ENCODE measurements around the gene BOLA2B.
"Not testable (repeated sequence)": the region's sequence is repeated elsewhere in the genome, so short reads cannot be mapped to it uniquely, and the experiment has no call there.

DNA sequence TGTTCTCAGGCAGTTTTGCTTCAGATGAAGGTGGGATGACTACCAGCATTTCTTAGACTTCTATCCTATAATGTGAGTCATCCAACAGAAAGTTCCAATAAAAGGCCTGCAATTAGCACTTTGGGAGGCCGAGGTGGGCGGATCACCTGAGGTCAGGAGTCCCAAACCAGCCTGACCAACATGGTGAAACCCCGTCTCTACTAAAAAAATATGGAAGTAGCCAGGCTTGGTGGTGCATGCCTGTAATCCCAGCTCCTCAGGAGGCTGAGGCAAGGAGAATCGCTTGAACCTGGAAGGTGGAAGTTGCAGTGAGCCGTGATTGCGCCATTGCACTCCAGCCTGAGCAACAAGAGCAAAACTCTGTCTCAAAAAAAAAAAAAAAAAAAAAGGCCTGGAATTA is 16.6 kb downstream of the BOLA2B start:
- TF ChIP-seq, protein P1, sequence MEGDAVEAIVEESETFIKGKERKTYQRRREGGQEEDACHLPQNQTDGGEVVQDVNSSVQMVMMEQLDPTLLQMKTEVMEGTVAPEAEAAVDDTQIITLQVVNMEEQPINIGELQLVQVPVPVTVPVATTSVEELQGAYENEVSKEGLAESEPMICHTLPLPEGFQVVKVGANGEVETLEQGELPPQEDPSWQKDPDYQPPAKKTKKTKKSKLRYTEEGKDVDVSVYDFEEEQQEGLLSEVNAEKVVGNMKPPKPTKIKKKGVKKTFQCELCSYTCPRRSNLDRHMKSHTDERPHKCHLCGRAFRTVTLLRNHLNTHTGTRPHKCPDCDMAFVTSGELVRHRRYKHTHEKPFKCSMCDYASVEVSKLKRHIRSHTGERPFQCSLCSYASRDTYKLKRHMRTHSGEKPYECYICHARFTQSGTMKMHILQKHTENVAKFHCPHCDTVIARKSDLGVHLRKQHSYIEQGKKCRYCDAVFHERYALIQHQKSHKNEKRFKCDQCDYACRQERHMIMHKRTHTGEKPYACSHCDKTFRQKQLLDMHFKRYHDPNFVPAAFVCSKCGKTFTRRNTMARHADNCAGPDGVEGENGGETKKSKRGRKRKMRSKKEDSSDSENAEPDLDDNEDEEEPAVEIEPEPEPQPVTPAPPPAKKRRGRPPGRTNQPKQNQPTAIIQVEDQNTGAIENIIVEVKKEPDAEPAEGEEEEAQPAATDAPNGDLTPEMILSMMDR (IDR thresholded peaks at IDR 0.05) = not testable (repeated sequence)
- not testable (repeated sequence) for TF ChIP-seq POLR2AphosphoS5 (IDR thresholded peaks at IDR 0.05)
